Measurements from ENCODE around the gene TUT1.
"Not testable (repeated sequence)": the region's sequence is repeated elsewhere in the genome, so short reads cannot be mapped to it uniquely, and the experiment has no call there.

Gene TUT1

GRCh38 chr11:62575156-62575555 is 16.2 kb downstream of the TUT1 start:
- no peak for DNase-seq

- no peak for DNase-seq
Observed at GRCh38 chr11:62574363-62575071, 16.8 kb downstream of the TUT1 start.

GRCh38 chr11:62573592-62574362 is 17.5 kb downstream of the TUT1 start, which contains the start of gene EEF1G:
EEF1G (minus strand) TSS chr11:62573891; CDS start chr11:62573842, 49 bp downstream.
- peak; percentile 97 for DNase-seq

- DNase-seq: peak in 1 of 2 experiments; percentile 21
Observed at GRCh38 chr11:62573006-62573591, 18.2 kb downstream of the TUT1 start.

- DNase-seq: no peak
Observed at GRCh38 chr11:62572431-62572830, 18.9 kb downstream of the TUT1 start.

- not testable (repeated sequence) for DNase-seq
Observed at GRCh38 chr11:62571493-62571892, 19.8 kb downstream of the TUT1 start.

- DNase-seq: not testable (repeated sequence)
Observed at GRCh38 chr11:62570903-62571302, 20.4 kb downstream of the TUT1 start.

- no peak for DNase-seq
Observed at GRCh38 chr11:62569611-62570010, 21.7 kb downstream of the TUT1 start.

GRCh38 chr11:62567018-62567633 is 24.2 kb downstream of the TUT1 start:
- DNase-seq: no peak

- no peak for DNase-seq
Observed at GRCh38 chr11:62566247-62566646, 25.1 kb downstream of the TUT1 start.

- DNase-seq: no peak
Observed at GRCh38 chr11:62565100-62565802, 26.1 kb downstream of the TUT1 start.

- DNase-seq: not testable (repeated sequence)
Observed at GRCh38 chr11:62561677-62562230, 29.6 kb downstream of the TUT1 start.

- DNase-seq: peak; percentile 86 to 87
Observed at GRCh38 chr11:62560566-62561103, 30.7 kb downstream of the TUT1 start.

- not testable (repeated sequence) for DNase-seq
Observed at GRCh38 chr11:62559626-62560025, 31.7 kb downstream of the TUT1 start.

GRCh38 chr11:62559204-62559603 is 32.1 kb downstream of the TUT1 start:
- no peak for DNase-seq

- no peak for DNase-seq
Observed at GRCh38 chr11:62558669-62559068, 32.7 kb downstream of the TUT1 start.

GRCh38 chr11:62556875-62557631 is 34.3 kb downstream of the TUT1 start:
- DNase-seq: no peak

GRCh38 chr11:62556108-62556874 is 35.0 kb downstream of the TUT1 start:
- peak; percentile 55 to 59 for DNase-seq

- DNase-seq: peak in 1 of 2 experiments; percentile 26
Observed at GRCh38 chr11:62555464-62556107, 35.7 kb downstream of the TUT1 start.
